Ovary (tissue), 3 donors: Measurements from ENCODE around the gene DAB2IP.

Experiments used
- CTCF ChIP-seq, 3 donors: fragments of 450-650 bp in 2 of 3; fragments of 200-600 bp in 1 of 3; IDR thresholded peaks; one replicate each; pipeline versions ENCODE4 v1.5.1 to v1.8.0; 2016 to 2022; ENCODE audit warnings: antibody characterized with exemption in 3 of 3, mild to moderate bottlenecking in 1 of 3
- POLR2A ChIP-seq: fragments of 450-650 bp; IDR thresholded peaks from one replicate; pipeline ENCODE4 v1.6.1; 2017; ENCODE audit warnings: antibody characterized with exemption, mild to moderate bottlenecking, moderate library complexity
- donor health status: DM: no; HTN: no; CAD: no.

- TF ChIP-seq CTCF (IDR thresholded peaks at IDR 0.05) (no peak), POLR2A (no peak)
Measured at GRCh38 chr9:121717141-121717991, 65.9 kb downstream of the DAB2IP start.
